Ishikawa (cell line): ENCODE data around the gene TSPAN13.

Experiments used
- CEBPB ChIP-seq: IDR thresholded peaks from 2 replicates; pipeline ENCODE4 v1.6.1; 2012
- CREB1 ChIP-seq: IDR thresholded peaks from 2 replicates; pipeline ENCODE4 v1.6.1; 2012; ENCODE audit warnings: low read depth
- EGR1 ChIP-seq: IDR thresholded peaks from 2 replicates; pipeline ENCODE4 v1.6.1; 2012
- EP300 ChIP-seq: IDR thresholded peaks from 2 replicates; pipeline ENCODE4 v1.6.1; 2012; ENCODE audit warnings: borderline replicate concordance
- FOXM1 ChIP-seq: IDR thresholded peaks from 2 replicates; pipeline ENCODE4 v1.6.1; 2012; ENCODE audit warnings: low read depth, borderline replicate concordance
- NFIC ChIP-seq: IDR thresholded peaks from 2 replicates; pipeline ENCODE4 v1.6.1; 2012
- RAD21 ChIP-seq: IDR thresholded peaks from 2 replicates; pipeline ENCODE4 v1.6.1; 2012; ENCODE audit warnings: low read depth
- TAF1 ChIP-seq: IDR thresholded peaks from 2 replicates; pipeline ENCODE4 v1.6.1; 2012; ENCODE audit warnings: low read depth, mild to moderate bottlenecking
- TCF12 ChIP-seq: IDR thresholded peaks from 2 replicates; pipeline ENCODE4 v1.6.1; 2012; ENCODE audit warnings: low read depth
- TEAD4 ChIP-seq: IDR thresholded peaks from 2 replicates; pipeline ENCODE4 v1.6.1; 2012
- YY1 ChIP-seq: IDR thresholded peaks from 2 replicates; pipeline ENCODE4 v1.6.1; 2012; ENCODE audit warnings: low read depth
- ZBTB7A ChIP-seq: IDR thresholded peaks from 2 replicates; pipeline ENCODE4 v1.6.1; 2012; ENCODE audit warnings: low read depth
- TF ChIP-seq, protein P1 (sequence below): IDR thresholded peaks from 2 replicates; pipeline ENCODE4 v1.6.1; 2012; ENCODE audit warnings: low read depth, mild to moderate bottlenecking
- TF ChIP-seq, protein P2 (sequence below): IDR thresholded peaks from 2 replicates; pipeline ENCODE4 v1.6.1; 2012
- TF ChIP-seq, protein P3 (sequence below): IDR thresholded peaks from 2 replicates; pipeline ENCODE4 v1.6.1; 2012

TSPAN13 gene

DNA sequence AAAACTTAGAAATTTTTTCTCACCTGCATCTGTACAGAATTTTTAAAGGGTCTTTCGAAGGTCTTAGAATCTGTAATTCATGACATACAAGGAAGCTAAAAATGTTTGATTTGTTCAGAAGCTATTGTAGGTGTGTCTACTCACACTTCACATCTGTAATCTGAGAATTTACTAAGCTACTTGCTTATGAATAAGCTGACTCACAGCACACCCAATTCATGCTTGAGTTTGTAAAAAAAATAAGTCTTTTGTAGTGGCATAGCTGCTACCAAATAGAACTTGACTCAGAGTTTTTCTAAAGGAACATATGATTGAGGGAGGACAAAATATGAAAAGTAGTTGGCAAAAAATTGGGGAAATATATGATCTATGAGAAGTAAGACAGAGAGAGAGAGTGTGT is 64.0 kb downstream of the TSPAN13 start:
- TF ChIP-seq, protein P1, sequence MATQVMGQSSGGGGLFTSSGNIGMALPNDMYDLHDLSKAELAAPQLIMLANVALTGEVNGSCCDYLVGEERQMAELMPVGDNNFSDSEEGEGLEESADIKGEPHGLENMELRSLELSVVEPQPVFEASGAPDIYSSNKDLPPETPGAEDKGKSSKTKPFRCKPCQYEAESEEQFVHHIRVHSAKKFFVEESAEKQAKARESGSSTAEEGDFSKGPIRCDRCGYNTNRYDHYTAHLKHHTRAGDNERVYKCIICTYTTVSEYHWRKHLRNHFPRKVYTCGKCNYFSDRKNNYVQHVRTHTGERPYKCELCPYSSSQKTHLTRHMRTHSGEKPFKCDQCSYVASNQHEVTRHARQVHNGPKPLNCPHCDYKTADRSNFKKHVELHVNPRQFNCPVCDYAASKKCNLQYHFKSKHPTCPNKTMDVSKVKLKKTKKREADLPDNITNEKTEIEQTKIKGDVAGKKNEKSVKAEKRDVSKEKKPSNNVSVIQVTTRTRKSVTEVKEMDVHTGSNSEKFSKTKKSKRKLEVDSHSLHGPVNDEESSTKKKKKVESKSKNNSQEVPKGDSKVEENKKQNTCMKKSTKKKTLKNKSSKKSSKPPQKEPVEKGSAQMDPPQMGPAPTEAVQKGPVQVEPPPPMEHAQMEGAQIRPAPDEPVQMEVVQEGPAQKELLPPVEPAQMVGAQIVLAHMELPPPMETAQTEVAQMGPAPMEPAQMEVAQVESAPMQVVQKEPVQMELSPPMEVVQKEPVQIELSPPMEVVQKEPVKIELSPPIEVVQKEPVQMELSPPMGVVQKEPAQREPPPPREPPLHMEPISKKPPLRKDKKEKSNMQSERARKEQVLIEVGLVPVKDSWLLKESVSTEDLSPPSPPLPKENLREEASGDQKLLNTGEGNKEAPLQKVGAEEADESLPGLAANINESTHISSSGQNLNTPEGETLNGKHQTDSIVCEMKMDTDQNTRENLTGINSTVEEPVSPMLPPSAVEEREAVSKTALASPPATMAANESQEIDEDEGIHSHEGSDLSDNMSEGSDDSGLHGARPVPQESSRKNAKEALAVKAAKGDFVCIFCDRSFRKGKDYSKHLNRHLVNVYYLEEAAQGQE = no peak
- TF ChIP-seq TEAD4 = no peak

DNA sequence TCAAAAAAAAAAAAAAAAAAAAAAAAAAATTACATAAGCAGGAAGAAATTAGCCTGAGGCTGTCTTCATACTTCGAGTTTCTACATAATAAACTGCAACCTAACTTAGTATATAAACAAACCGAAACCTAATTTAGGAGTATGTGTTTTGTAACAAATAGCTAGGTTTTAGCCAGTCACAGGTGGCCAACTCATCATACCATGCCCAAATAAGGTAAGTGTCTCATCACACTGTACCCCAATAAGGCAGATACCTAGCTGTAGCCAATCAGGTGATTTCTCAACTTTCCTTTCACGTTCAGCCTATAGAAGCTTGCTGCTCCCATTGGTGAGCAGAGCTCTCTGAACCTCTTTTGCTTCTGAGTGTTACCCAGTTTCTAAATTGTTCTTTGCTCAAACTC is 65.2 kb downstream of the TSPAN13 start:
- no peak for TF ChIP-seq EP300
- no peak for TF ChIP-seq TCF12
- TF ChIP-seq CEBPB = no peak
- TF ChIP-seq, protein P2, sequence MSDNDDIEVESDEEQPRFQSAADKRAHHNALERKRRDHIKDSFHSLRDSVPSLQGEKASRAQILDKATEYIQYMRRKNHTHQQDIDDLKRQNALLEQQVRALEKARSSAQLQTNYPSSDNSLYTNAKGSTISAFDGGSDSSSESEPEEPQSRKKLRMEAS = no peak
- no peak for TF ChIP-seq TAF1

DNA sequence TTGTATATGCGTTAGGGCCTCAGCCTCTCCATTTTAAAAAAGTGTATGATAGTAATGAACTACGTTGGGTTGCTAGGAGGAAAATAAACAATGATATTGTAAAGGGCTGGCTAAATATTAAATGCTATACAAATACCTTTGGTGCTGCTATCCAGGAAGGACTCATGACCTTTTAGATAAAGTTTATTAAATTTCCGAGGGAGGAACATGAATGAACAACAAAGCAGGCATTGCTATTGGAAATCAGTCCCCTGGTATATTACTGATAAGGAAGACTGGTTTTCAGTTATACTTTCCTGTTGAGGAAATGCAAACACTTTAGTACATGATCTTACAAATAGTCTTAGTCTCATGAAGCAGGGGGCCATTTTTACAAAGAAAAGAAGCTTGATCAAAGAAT is 68.5 kb downstream of the TSPAN13 start:
- no peak for TF ChIP-seq TCF12
- no peak for TF ChIP-seq CEBPB
- TF ChIP-seq TAF1 = no peak
- TF ChIP-seq EGR1 = no peak
- no peak for TF ChIP-seq NFIC
- no peak for TF ChIP-seq CREB1
- TF ChIP-seq, protein P2 = no peak
- TF ChIP-seq FOXM1 = no peak
- TF ChIP-seq YY1 = no peak
- TF ChIP-seq ZBTB7A = no peak
- TF ChIP-seq, protein P3, sequence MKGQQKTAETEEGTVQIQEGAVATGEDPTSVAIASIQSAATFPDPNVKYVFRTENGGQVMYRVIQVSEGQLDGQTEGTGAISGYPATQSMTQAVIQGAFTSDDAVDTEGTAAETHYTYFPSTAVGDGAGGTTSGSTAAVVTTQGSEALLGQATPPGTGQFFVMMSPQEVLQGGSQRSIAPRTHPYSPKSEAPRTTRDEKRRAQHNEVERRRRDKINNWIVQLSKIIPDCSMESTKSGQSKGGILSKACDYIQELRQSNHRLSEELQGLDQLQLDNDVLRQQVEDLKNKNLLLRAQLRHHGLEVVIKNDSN = no peak
- TF ChIP-seq RAD21 = no peak
- TF ChIP-seq, protein P1 = no peak
- TF ChIP-seq TEAD4 = no peak
- TF ChIP-seq EP300 = no peak

DNA sequence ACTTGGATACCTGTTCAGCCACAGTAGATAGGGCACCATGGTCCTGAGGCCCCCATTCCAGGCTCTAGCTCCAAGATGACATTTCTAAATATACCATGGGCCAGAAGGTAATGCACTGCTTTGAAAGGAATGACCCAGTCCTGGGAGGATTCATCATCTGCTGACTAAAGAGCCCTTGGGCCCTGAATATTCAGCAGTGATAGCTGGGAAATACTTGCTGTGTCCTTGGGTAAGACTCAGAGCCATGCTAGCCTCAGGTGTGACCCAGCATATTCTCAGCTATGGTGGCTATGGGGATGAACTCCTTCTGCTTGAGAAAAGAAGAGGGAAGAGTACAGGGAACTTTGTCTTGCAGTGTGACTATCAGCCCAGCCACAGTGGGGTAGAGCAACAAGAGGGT is 72.5 kb downstream of the TSPAN13 start:
- no peak for TF ChIP-seq CEBPB
- TF ChIP-seq EGR1 = no peak
- TF ChIP-seq, protein P3 = no peak
- TF ChIP-seq RAD21 = no peak
- TF ChIP-seq TAF1 = no peak
- no peak for TF ChIP-seq ZBTB7A
- TF ChIP-seq FOXM1 = no peak
- TF ChIP-seq, protein P1 = no peak
- no peak for TF ChIP-seq NFIC
- no peak for TF ChIP-seq EP300
- no peak for TF ChIP-seq TEAD4
- TF ChIP-seq YY1 = no peak
- TF ChIP-seq TCF12 = no peak
- TF ChIP-seq, protein P2 = no peak
- no peak for TF ChIP-seq CREB1

DNA sequence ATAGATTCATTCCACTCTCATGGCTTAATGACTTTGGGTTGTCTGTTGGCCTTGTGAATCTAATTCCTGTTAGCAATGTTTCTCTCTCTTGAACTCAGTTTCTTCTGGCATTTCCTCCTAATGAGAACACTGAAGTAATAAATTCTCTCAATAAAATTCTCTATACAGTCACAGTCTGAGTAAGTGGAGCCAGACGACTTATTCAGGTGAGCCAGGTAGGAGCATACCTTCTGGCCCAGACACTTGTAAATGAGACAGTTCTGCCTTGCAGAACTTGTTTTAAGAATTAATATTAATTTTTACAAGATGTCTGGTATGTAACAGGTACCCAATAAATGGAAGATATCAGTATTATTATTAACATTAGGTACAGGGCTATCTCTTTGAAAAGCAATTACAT is 79.8 kb downstream of the TSPAN13 start:
- TF ChIP-seq TAF1 (no peak), EGR1 (no peak), NFIC (no peak), ZBTB7A (no peak), CREB1 (no peak), TCF12 (no peak), YY1 (no peak), FOXM1 (no peak), CEBPB (no peak), TEAD4 (no peak), RAD21 (no peak), EP300 (no peak)
- TF ChIP-seq, protein P2 = no peak
- TF ChIP-seq, protein P3 = no peak
- TF ChIP-seq, protein P1 = no peak
